Spleen (tissue), 7 donors: ENCODE measurements around the gene ZDHHC12.

Experiments used
- POLR2AphosphoS5 ChIP-seq, 3 donors: sonication (generic); formaldehyde crosslinking; IDR thresholded peaks; one replicate each; pipeline ENCODE4 v1.5.1; 2017; ENCODE audit warnings: antibody characterized with exemption in 3 of 3
- TF ChIP-seq, protein P1 (sequence below), 11 experiments: fragments of 200-600 bp in 7 of 11; fragments of 450-650 bp in 4 of 11; sonication (generic) in 4 of 11; IDR thresholded peaks in 8 of 11; conservative IDR thresholded peaks in 3 of 11; 1 replicate in 7 of 11; 2 replicates in 4 of 11; pipeline versions ENCODE4 v1.4.0 to v1.8.0; 2016 to 2021; ENCODE audit warnings: antibody characterized with exemption in 11 of 11, inconsistent platforms in 4 of 11, mild to moderate bottlenecking in 1 of 11
- donor health status: DM: no; HTN: no; CAD: no; lungs with moderate emphysema.
- donor health status: DM: no; HTN: no; CAD: no.
- donor health status: DM: no; HTN: no; CAD: no.

- peak; percentile 98 to 99 (median 98) for TF ChIP-seq POLR2AphosphoS5 (IDR thresholded peaks at IDR 0.05)
- TF ChIP-seq, protein P1, sequence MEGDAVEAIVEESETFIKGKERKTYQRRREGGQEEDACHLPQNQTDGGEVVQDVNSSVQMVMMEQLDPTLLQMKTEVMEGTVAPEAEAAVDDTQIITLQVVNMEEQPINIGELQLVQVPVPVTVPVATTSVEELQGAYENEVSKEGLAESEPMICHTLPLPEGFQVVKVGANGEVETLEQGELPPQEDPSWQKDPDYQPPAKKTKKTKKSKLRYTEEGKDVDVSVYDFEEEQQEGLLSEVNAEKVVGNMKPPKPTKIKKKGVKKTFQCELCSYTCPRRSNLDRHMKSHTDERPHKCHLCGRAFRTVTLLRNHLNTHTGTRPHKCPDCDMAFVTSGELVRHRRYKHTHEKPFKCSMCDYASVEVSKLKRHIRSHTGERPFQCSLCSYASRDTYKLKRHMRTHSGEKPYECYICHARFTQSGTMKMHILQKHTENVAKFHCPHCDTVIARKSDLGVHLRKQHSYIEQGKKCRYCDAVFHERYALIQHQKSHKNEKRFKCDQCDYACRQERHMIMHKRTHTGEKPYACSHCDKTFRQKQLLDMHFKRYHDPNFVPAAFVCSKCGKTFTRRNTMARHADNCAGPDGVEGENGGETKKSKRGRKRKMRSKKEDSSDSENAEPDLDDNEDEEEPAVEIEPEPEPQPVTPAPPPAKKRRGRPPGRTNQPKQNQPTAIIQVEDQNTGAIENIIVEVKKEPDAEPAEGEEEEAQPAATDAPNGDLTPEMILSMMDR (IDR thresholded peaks at IDR 0.05 in 8 of 11, conservative IDR thresholded peaks at IDR 0.05 in 3 of 11): peak in 2 of 11 experiments; percentile 14 to 21
Observed at GRCh38 chr9:128723866-128724743, at the start of gene ZDHHC12.
